Measurements from ENCODE around the gene GOLIM4.

The GOLIM4 gene

DNA sequence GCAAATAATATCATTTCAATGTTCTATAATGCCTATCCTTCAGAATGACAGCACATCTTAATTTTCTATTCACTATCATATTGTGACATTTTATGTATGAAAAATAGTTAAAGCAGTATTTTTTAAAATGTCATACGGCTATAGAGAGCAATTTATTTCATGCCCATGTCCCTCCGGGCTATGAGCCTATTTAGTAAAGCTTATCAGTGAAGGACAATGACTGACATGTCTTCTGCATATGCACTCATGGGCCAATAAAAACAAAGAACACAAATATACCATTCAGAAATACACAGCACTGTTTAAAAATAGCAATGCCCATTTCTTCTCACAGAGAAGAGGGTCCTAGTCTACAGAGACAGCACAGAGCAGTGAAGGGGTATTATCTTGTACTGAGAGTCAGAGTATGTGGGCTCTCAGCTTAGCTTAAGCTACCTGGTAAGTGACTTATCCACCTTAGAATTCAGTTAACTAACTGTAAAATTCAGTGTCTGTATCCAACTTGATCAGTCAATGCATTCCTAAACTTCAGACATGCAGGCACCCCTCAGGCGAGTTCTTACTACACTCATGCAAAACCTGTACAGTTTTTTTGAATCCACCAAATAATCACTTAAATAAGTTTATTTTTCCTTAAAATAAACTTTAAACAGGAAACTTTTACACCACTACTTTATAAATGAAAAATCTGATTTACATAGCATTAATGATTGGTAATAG, 9.0 kb downstream of the GOLIM4 start:
- DNase-seq (ENCODE audit: low read depth) = no peak
- H3K4me3 ChIP-seq (ENCODE audit: control insufficient read depth, low read depth, low read length) = no peak overlapping the region
- TF ChIP-seq CTCF (IDR thresholded peaks at IDR 0.05; ENCODE audit: control insufficient read depth, insufficient read depth, low read depth, low read length, missing control alignments) = no peak

DNA sequence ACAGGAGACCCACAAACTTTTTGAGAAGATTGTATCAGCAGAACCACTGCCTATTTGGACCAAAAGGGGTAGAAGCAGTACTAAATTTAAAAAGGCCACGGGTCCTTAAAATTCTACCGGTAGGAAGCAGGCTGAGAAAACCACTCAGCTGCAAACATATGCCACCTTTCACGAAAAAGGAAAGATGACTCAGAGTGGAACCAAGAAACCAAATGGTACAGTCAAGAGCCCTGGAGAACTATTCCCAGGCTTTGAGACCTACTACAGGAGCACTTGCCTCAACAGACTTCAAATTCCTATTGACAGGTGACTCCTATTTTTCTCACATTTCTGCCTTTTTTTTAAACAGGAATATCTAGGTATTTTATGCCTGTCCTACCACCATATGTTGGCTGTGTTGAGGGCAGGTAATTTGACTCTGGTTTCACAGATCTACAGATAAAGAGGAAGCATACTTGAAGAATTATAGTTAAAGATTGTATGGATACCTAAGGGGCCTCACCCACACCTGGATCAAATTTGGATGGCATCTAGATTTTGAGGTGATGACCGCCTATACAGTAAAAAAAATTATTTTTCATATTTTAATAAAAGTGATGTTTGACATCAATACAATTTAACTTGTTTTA, 10.1 kb downstream of the GOLIM4 start:
- no peak for DNase-seq (ENCODE audit: low read depth)
- no peak for TF ChIP-seq CTCF (IDR thresholded peaks at IDR 0.05; ENCODE audit: control insufficient read depth, insufficient read depth, low read depth, low read length, missing control alignments)
- no peak overlapping the region for H3K4me3 ChIP-seq (ENCODE audit: control insufficient read depth, low read depth, low read length)

GRCh38 chr3:168083906-168084305, 11.8 kb downstream of the GOLIM4 start:
- TF ChIP-seq CTCF (IDR thresholded peaks at IDR 0.05; ENCODE audit: control insufficient read depth, insufficient read depth, low read depth, low read length, missing control alignments) = no peak
- no peak for DNase-seq (ENCODE audit: low read depth)
- H3K4me3 ChIP-seq (ENCODE audit: control insufficient read depth, low read depth, low read length) = no peak overlapping the region

DNA sequence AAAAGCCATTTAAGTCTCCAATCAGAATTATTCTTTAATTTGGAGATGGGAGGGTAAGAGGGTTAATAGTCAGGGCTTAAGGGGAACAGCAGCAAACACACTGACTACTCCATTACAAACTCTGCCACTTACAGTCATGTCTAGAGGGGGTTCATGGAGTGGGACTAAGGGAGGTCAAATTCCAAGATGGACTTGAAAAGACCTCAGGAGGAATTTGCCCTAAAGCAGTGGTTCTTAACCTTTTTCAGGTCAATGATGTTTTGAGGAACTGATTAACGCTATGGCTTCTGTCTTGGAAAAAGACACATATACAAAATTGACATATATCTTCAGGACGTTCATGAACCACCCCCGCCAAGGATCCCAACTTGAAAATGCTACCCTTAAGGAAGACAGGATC, 13.9 kb downstream of the GOLIM4 start:
- H3K4me3 ChIP-seq (ENCODE audit: control insufficient read depth, low read depth, low read length) = no peak overlapping the region
- no peak for TF ChIP-seq CTCF (IDR thresholded peaks at IDR 0.05; ENCODE audit: control insufficient read depth, insufficient read depth, low read depth, low read length, missing control alignments)
- no peak for DNase-seq (ENCODE audit: low read depth)

DNA sequence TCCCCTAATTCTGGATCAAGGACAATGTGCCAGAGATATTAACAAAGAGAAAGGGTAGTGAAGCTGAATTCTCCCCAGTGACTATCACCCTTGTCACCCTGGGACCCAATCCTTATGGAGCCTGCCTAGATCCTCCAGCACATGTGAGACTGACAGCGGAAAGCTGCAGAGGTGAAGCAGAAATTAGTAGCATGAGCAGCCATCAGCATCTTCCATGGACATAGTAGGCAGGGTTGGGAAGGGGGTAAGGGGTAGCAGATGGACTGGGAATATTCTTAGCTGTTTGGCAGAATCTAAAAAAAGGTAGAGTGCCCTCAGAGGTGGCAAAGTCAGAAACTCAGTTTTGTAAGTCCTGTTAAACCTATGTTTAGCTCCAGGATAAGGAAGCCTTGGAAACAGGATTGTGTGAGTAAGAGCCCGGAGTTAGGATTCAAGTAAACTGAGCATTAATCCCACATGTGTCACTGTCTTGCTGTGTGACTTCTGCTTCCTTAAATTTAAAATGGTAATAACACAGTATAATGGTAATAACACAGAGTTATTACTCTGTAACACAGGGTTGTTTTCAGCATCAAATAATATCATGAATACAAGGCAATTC, 14.5 kb downstream of the GOLIM4 start:
- TF ChIP-seq CTCF (IDR thresholded peaks at IDR 0.05; ENCODE audit: control insufficient read depth, insufficient read depth, low read depth, low read length, missing control alignments) = no peak
- H3K4me3 ChIP-seq (ENCODE audit: control insufficient read depth, low read depth, low read length) = no peak overlapping the region
- DNase-seq (ENCODE audit: low read depth) = no peak

GRCh38 chr3:168080499-168081170, 15.1 kb downstream of the GOLIM4 start:
- H3K4me3 ChIP-seq (ENCODE audit: control insufficient read depth, low read depth, low read length) = no peak overlapping the region
- DNase-seq (ENCODE audit: low read depth) = no peak
- TF ChIP-seq CTCF (IDR thresholded peaks at IDR 0.05; ENCODE audit: control insufficient read depth, insufficient read depth, low read depth, low read length, missing control alignments) = no peak
